HepG2 (cell line): ENCODE data around the gene JHY. TPM values are rescaled to one million over a fixed set of nuclear protein-coding genes. Genes with fewer than 3 reads are reported as not detected.

Experiments used
- ATAC-seq: fragments of 200-7000 bp; cut with Tn5 transposase; 3 replicates; pipeline ENCODE4 v1.9.1; 2020; ENCODE audit warnings: mild to moderate bottlenecking, moderate library complexity
- BruUV-seq: library from RNA; stranded (reverse); fragments of 400-500 nt; replicated peaks from 2 replicates; lab custom pipeline; 2021; lab: Mats Ljungman, UMichigan
- CTCF ChIA-PET: fragments of 300-600 bp; formaldehyde crosslinking; extraction: SDS; loops from one replicate; lab custom pipeline; 2021; ENCODE audit warnings: low total read pairs, inconsistent platforms, low intra/inter-chr PET ratio; lab: Yijun Ruan, JAX
- POLR2A ChIA-PET: fragments of 350-600 bp; sonication (Branson Sonifier 250); formaldehyde crosslinking; loops from one replicate; lab custom pipeline; 2020; ENCODE audit warnings: antibody characterized with exemption, inconsistent platforms; lab: Yijun Ruan, JAX
- DNase-seq: peaks from one replicate; pipeline ENCODE4 v3.0.0-alpha.2; 2015; ENCODE audit warnings: low spot score
- FAIRE-seq: peaks from 3 replicates; lab custom pipeline; 2011; peaks lifted over from hg19 to GRCh38; lab: Jason Lieb, UNC
- H2AFZ ChIP-seq: one replicate; pipeline ENCODE4 v1.6.1; 2011; ENCODE audit warnings: low read length, inconsistent platforms
- H3K27ac ChIP-seq: fragments of 300-600 bp; 3 replicates; pipeline ENCODE4 v1.8.0; 2011; ENCODE audit warnings: mixed run types, mild to moderate bottlenecking, mixed read lengths, low read length, inconsistent platforms; ENCODE audit not compliant: insufficient read depth; ENCODE audit errors: extremely low read length
- H3K27me3 ChIP-seq, 2 experiments: fragments of 200-600 bp in 1 of 2; 2 replicates in 1 of 2; 3 replicates in 1 of 2; pipeline versions ENCODE4 v1.6.0 to v1.8.0; 2011; ENCODE audit warnings: low read length in 2 of 2, mild to moderate bottlenecking in 2 of 2, moderate library complexity in 2 of 2, inconsistent platforms in 1 of 2; ENCODE audit not compliant: insufficient read depth in 2 of 2, control insufficient read depth in 1 of 2
- H3K36me3 ChIP-seq, 2 experiments: fragments of 200-600 bp in 1 of 2; replicated peaks in 1 of 2; 2 replicates in 1 of 2; 3 replicates in 1 of 2; pipeline versions ENCODE4 v1.5.1 to v1.8.0; 2011; ENCODE audit warnings: low read length in 2 of 2, inconsistent platforms in 1 of 2; ENCODE audit not compliant: insufficient read depth in 2 of 2, control insufficient read depth in 1 of 2
- H3K4me1 ChIP-seq: 2 replicates; pipeline ENCODE4 v1.5.1; 2012; ENCODE audit warnings: low read length, inconsistent platforms; ENCODE audit not compliant: insufficient read depth
- H3K4me2 ChIP-seq: 2 replicates; pipeline ENCODE4 v1.6.0; 2011; ENCODE audit warnings: low read depth, low read length, inconsistent platforms
- H3K4me3 ChIP-seq, 3 experiments: fragments of 200-600 bp in 1 of 3; sonication (generic), shearing (Covaris generic) in 1 of 3; replicated peaks in 1 of 3; 2 replicates each; pipeline ENCODE4 v1.5.1; 2011 to 2016; ENCODE audit warnings: low read length in 3 of 3, inconsistent platforms in 2 of 3, low read depth in 2 of 3, mild to moderate bottlenecking in 2 of 3, control low read depth in 1 of 3, mixed read lengths in 1 of 3; ENCODE audit not compliant: insufficient read depth in 1 of 3
- H3K79me2 ChIP-seq: one replicate; pipeline ENCODE4 v1.6.1; 2011; ENCODE audit warnings: low read length, inconsistent platforms; ENCODE audit not compliant: insufficient read depth
- H3K9ac ChIP-seq: 2 replicates; pipeline ENCODE4 v1.6.0; 2011; ENCODE audit warnings: mild to moderate bottlenecking, low read depth, low read length, inconsistent platforms; ENCODE audit not compliant: insufficient read depth
- H3K9me3 ChIP-seq: 2 replicates; pipeline ENCODE4 v1.5.1; 2012; ENCODE audit warnings: mild to moderate bottlenecking, low read length
- H4K20me1 ChIP-seq: 2 replicates; pipeline ENCODE4 v1.6.0; 2011; ENCODE audit warnings: inconsistent platforms, mild to moderate bottlenecking, low read length, moderate library complexity; ENCODE audit not compliant: insufficient read depth
- ATRX ChIP-seq: sonication (generic); formaldehyde crosslinking; IDR thresholded peaks from 2 replicates; pipeline ENCODE4 v1.4.0; 2020; ENCODE audit warnings: missing genetic modification reagents, borderline replicate concordance
- KDM4B ChIP-seq: sonication (generic); formaldehyde crosslinking; IDR thresholded peaks from 2 replicates; pipeline ENCODE4 v1.4.0; 2020; ENCODE audit warnings: missing genetic modification reagents
- KLF16 ChIP-seq, 2 experiments: sonication (generic) in 1 of 2; formaldehyde crosslinking in 1 of 2; IDR thresholded peaks; 2 replicates each; pipeline versions ENCODE4 v1.6.1 to v1.8.0; 2016 to 2023; ENCODE audit warnings: missing genetic modification reagents in 2 of 2, missing compliant biosample characterization in 1 of 2
- MAFG ChIP-seq: sonication (generic); formaldehyde crosslinking; IDR thresholded peaks from 2 replicates; pipeline ENCODE4 v1.5.1; 2020; ENCODE audit warnings: mild to moderate bottlenecking, missing genetic modification reagents
- REPIN1 ChIP-seq: sonication (generic); formaldehyde crosslinking; IDR thresholded peaks from 2 replicates; pipeline ENCODE4 v1.8.0; 2022; ENCODE audit warnings: missing genetic modification reagents, low read depth, mild to moderate bottlenecking, borderline replicate concordance
- ZBTB7A ChIP-seq: sonication (generic); formaldehyde crosslinking; IDR thresholded peaks from 2 replicates; pipeline ENCODE4 v1.8.0; 2022; ENCODE audit warnings: mild to moderate bottlenecking, missing genetic modification reagents
- ZNF12 ChIP-seq: sonication (generic); formaldehyde crosslinking; IDR thresholded peaks from 2 replicates; pipeline ENCODE4 v1.5.0; 2020; ENCODE audit warnings: missing genetic modification reagents
- ZNF672 ChIP-seq: sonication (generic); formaldehyde crosslinking; IDR thresholded peaks from 2 replicates; pipeline ENCODE4 v1.8.1; 2022; ENCODE audit warnings: missing genetic modification reagents
- WGBS: methylation state at CpG from one replicate; pipeline ENCODE4 v1.1.6; 2017; ENCODE audit warnings: low lambda C conversion rate; 5-methylcytosine and 5-hydroxymethylcytosine counted together
- in situ Hi-C: cut with HindIII; loops from 2 replicates; pipeline ENCODE4 v1.10.0; 2017; ENCODE audit warnings: low pct_unique_long_range_greater_than_20kb; ENCODE audit not compliant: extremely low pct_ligation_motif_present
- intact Hi-C: fragments of 100-400 bp; cut with micrococcal nuclease; formaldehyde crosslinking; loops from one replicate; pipeline ENCODE4 v1.10.0; 2022; ENCODE audit not compliant: unreplicated experiment
- polyA plus RNA-seq, 8 experiments: library from polyadenylated mRNA; depleted of rRNA in 3 of 8; stranded (reverse) in 7 of 8; unstranded in 1 of 8; fragments of >200 nt; fragmentation: Illumina TruSeq in 4 of 8; extraction: Trizol in 4 of 8; gene quantifications; 2 replicates each; pipeline versions ENCODE4 v1.2.1 to v1.2.3, GENCODE V29; 2011 to 2016; ENCODE audit warnings: low read depth in 4 of 8, missing spikeins in 1 of 8, mixed read lengths in 1 of 8; ENCODE audit not compliant: insufficient read depth in 1 of 8
- total RNA-seq, 5 experiments: library from RNA; depleted of rRNA; stranded (reverse); fragments of >200 nt; fragmentation: Illumina TruSeq; extraction: Trizol; gene quantifications; 2 replicates each; pipeline ENCODE4 v1.2.3, GENCODE V29; 2016; ENCODE audit warnings: low read depth in 1 of 5
- TF ChIP-seq, protein P1 (sequence below): sonication (generic); formaldehyde crosslinking; IDR thresholded peaks from 2 replicates; pipeline ENCODE4 v1.5.0; 2020; ENCODE audit warnings: missing genetic modification reagents, mild to moderate bottlenecking, borderline replicate concordance
- TF ChIP-seq, protein P2 (sequence below): sonication (generic); formaldehyde crosslinking; IDR thresholded peaks from 2 replicates; pipeline ENCODE4 v1.4.0; 2020; ENCODE audit warnings: missing genetic modification reagents
- TF ChIP-seq, protein P3 (sequence below): sonication (generic); formaldehyde crosslinking; conservative IDR thresholded peaks from 2 replicates; pipeline ENCODE4 v1.4.0; 2020; ENCODE audit warnings: missing genetic modification reagents

JHY gene
- total and polyA plus RNA-seq, 2 of the 13 experiments (the other 11 are each of a cell fraction or from before 2014, with no cell fraction given): not detected

DNA sequence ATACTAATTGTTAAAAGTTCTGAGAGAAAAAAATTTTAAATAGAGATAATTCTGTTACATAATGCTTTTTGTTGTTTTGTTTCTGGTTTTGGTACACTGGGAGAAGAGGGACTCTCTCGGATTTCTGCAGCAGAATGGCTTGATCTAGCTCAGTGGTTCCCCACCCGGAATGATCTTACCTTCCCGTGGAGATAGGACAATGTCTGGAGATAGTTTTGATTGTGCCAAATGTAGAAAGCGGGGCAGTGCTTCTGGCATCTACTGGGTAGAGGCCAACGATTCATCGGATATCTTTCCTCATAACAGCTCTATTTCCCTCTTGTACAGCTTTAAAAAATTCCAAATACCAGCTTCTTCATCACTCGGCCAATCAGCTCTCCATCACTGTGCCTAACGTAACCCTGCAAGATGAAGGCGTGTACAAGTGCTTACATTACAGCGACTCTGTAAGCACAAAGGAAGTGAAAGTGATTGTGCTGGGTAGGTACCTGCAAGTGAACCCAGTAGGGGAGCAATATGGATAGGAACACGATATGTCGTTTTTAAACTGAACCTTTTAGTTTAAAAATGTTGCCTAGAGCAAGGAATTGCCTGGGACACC is 31.1 kb upstream of the JHY start (continued):
- no peak for TF ChIP-seq ZNF12 (CRISPR knock-in tag)
- TF ChIP-seq, protein P1, sequence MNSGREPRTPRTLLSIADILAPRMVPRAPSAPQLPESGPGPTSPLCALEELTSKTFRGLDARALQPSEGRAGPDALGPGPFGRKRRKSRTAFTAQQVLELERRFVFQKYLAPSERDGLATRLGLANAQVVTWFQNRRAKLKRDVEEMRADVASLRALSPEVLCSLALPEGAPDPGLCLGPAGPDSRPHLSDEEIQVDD (CRISPR knock-in tag): no peak
- no peak for TF ChIP-seq ATRX (CRISPR knock-in tag)
- TF ChIP-seq KDM4B (CRISPR knock-in tag): no peak
- no peak for TF ChIP-seq REPIN1
- TF ChIP-seq ZBTB7A (CRISPR knock-in tag): no peak

DNA sequence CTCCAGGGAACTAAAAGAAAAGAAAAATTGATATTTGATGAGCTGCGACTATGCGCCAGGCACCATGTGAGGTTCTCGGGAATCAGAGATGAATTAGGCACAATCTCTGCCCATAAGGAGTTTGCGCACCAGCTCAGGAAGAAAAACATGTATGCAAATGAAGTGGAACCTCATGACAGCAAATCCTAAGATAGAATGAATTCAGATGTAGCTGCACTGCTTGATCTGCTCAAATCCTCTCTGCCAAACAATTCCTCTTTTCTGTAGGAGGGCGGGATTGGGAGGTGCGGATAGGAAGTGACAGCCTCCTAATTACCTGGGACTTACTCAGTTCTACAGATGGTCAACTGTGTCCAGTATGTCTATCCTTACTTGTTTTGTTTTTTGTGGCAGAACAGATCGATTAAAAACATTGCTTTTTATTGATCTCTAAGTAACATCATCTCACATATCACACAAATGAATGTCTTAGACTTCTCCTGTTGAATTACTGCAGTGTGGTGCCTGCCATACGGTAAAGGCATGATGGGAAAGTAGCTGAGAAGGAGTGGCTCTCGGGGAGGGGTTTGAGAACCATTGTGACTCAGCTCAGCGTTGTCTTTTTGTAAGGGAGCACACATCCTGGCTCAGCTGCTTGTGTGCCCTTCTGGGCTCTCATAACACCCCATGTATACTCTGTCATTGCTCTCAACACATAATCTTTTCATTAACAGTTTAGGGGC is 30.3 kb upstream of the JHY start:
- in situ Hi-C loops: loop anchor here (5.0 kb wide), 2 partner anchors 40 to 220 kb away; no protein-coding TSS in a partner anchor
- ChIA-PET CTCF (interaction anchor here (1.3 kb wide), 1 partner anchor 38 kb away, joined by 3 read pairs; no protein-coding TSS in a partner anchor), POLR2A (no interaction called here)
- DNase-seq: no peak
- TF ChIP-seq, protein P2, sequence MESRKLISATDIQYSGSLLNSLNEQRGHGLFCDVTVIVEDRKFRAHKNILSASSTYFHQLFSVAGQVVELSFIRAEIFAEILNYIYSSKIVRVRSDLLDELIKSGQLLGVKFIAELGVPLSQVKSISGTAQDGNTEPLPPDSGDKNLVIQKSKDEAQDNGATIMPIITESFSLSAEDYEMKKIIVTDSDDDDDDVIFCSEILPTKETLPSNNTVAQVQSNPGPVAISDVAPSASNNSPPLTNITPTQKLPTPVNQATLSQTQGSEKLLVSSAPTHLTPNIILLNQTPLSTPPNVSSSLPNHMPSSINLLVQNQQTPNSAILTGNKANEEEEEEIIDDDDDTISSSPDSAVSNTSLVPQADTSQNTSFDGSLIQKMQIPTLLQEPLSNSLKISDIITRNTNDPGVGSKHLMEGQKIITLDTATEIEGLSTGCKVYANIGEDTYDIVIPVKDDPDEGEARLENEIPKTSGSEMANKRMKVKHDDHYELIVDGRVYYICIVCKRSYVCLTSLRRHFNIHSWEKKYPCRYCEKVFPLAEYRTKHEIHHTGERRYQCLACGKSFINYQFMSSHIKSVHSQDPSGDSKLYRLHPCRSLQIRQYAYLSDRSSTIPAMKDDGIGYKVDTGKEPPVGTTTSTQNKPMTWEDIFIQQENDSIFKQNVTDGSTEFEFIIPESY: no peak
- TF ChIP-seq ZNF672: no peak
- TF ChIP-seq KLF16 (CRISPR knock-in tag; IDR thresholded peaks at IDR 0.05): no peak
- TF ChIP-seq, protein P3, sequence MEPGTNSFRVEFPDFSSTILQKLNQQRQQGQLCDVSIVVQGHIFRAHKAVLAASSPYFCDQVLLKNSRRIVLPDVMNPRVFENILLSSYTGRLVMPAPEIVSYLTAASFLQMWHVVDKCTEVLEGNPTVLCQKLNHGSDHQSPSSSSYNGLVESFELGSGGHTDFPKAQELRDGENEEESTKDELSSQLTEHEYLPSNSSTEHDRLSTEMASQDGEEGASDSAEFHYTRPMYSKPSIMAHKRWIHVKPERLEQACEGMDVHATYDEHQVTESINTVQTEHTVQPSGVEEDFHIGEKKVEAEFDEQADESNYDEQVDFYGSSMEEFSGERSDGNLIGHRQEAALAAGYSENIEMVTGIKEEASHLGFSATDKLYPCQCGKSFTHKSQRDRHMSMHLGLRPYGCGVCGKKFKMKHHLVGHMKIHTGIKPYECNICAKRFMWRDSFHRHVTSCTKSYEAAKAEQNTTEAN (CRISPR knock-in tag): no peak
- TF ChIP-seq MAFG (CRISPR knock-in tag): no peak
- no peak for ATAC-seq
- WGBS: 18% methylated on average over 10 of the region's 10 CpGs
- Histone ChIP-seq H3K9me3 (no peaks in the 10 kb centered on the region), H4K20me1 (no peaks in the 10 kb centered on the region; the same call in 1 of the 2 replicates), H3K27me3 (peaks cover 2 to 33% of the 10 kb centered on the region in 2 experiments; a peak in 2 of 5 replicates), H3K9ac (no peak overlapping the region), H3K36me3 (no peaks in the 10 kb centered on the region), H2AFZ (no peak overlapping the region), H3K79me2 (no peaks in the 10 kb centered on the region), H3K4me2 (no peak overlapping the region), H3K27ac (no peak overlapping the region), H3K4me3 (no peak overlapping the region), H3K4me1 (no peaks in the 10 kb centered on the region)
- no peak for FAIRE-seq
- BruUV-seq: no TSS peak
- intact Hi-C loops: no loop called here
